H1 (cell line): Measurements from ENCODE around the gene RASGEF1C. TPM values are rescaled to one million over a fixed set of nuclear protein-coding genes. Genes with fewer than 3 reads are reported as not detected.

Experiments
- CTCF ChIA-PET: fragments of 300-600 bp; sonication (Branson Sonifier 250); formaldehyde crosslinking; loops from one replicate; lab custom pipeline; 2021; ENCODE audit not compliant: partially characterized antibody; lab: Charles Lee
- POLR2A ChIA-PET: fragments of 300-600 bp; sonication (Branson Sonifier 250); formaldehyde crosslinking; loops from one replicate; lab custom pipeline; 2021; ENCODE audit warnings: inconsistent platforms; ENCODE audit not compliant: partially characterized antibody; lab: Charles Lee
- DNase-seq, 2 experiments: peaks; one replicate each; pipeline versions ENCODE4 v3.0.0 to v3.0.0-alpha.2; 2010 to 2022; ENCODE audit warnings: low spot score in 2 of 2, low read depth in 1 of 2, mixed read lengths in 1 of 2
- FAIRE-seq: peaks from 2 replicates; lab custom pipeline; 2011; peaks lifted over from hg19 to GRCh38; lab: Jason Lieb, UNC
- H2AFZ ChIP-seq: 2 replicates; pipeline ENCODE4 v1.8.1; 2012; ENCODE audit warnings: low read length, inconsistent platforms
- H2AK5ac ChIP-seq: 2 replicates; pipeline ENCODE4 v1.6.1; 2013; ENCODE audit warnings: low read depth, low read length
- H2BK120ac ChIP-seq: replicated peaks from 2 replicates; pipeline ENCODE3; 2013; ENCODE audit warnings: low read depth, low read length, inconsistent platforms
- H2BK12ac ChIP-seq: 2 replicates; pipeline ENCODE4 v1.6.1; 2013; ENCODE audit warnings: low read depth, low read length
- H2BK15ac ChIP-seq: 2 replicates; pipeline ENCODE4 v1.6.1; 2013; ENCODE audit warnings: low read length
- H2BK20ac ChIP-seq: 2 replicates; pipeline ENCODE4 v1.6.1; 2013; ENCODE audit warnings: low read length
- H2BK5ac ChIP-seq: 2 replicates; pipeline ENCODE4 v1.6.1; 2013; ENCODE audit warnings: low read depth, low read length
- H3K14ac ChIP-seq: 2 replicates; pipeline ENCODE4 v1.6.1; 2013; ENCODE audit warnings: inconsistent platforms; ENCODE audit not compliant: insufficient read length
- H3K18ac ChIP-seq: 2 replicates; pipeline ENCODE4 v1.6.1; 2013; ENCODE audit warnings: low read length; ENCODE audit errors: extremely low read depth
- H3K23ac ChIP-seq: 2 replicates; pipeline ENCODE4 v1.6.1; 2013; ENCODE audit warnings: inconsistent platforms; ENCODE audit not compliant: insufficient read length
- H3K23me2 ChIP-seq: 2 replicates; pipeline ENCODE4 v1.6.1; 2013; ENCODE audit warnings: low read depth, low read length
- H3K27ac ChIP-seq: 2 replicates; pipeline ENCODE4 v1.6.1; 2011; ENCODE audit warnings: low read depth, low read length, inconsistent platforms
- H3K27me3 ChIP-seq, 4 experiments: replicated peaks in 1 of 4; 1 replicate in 1 of 4; 2 replicates in 3 of 4; pipeline versions ENCODE4 v1.6.1 to v1.8.1; 2011 to 2013; ENCODE audit warnings: low read length in 3 of 4, mild to moderate bottlenecking in 3 of 4, inconsistent platforms in 2 of 4, mixed read lengths in 2 of 4, moderate library complexity in 1 of 4; ENCODE audit not compliant: control insufficient read depth in 3 of 4, insufficient read depth in 3 of 4; ENCODE audit errors: extremely low read depth in 1 of 4
- H3K36me3 ChIP-seq, 4 experiments: 2 replicates each; pipeline versions ENCODE4 v1.6.1 to v1.8.1; 2011 to 2013; ENCODE audit warnings: mild to moderate bottlenecking in 4 of 4, low read length in 3 of 4, moderate library complexity in 2 of 4, control low read depth in 1 of 4, inconsistent platforms in 1 of 4; ENCODE audit not compliant: insufficient read depth in 4 of 4, control insufficient read depth in 2 of 4
- H3K4ac ChIP-seq: replicated peaks from 2 replicates; pipeline ENCODE3; 2013; ENCODE audit warnings: low read length, low read depth, mixed read lengths, inconsistent platforms; ENCODE audit not compliant: insufficient read length
- H3K4me1 ChIP-seq, 4 experiments: replicated peaks in 1 of 4; 1 replicate in 1 of 4; 2 replicates in 3 of 4; pipeline versions ENCODE4 v1.6.1 to v1.8.1; 2011 to 2013; ENCODE audit warnings: low read length in 3 of 4, inconsistent platforms in 2 of 4, mixed read lengths in 1 of 4; ENCODE audit not compliant: insufficient read depth in 4 of 4, control insufficient read depth in 3 of 4
- H3K4me2 ChIP-seq, 2 experiments: 2 replicates each; pipeline versions ENCODE4 v1.6.1 to v1.8.1; 2011 to 2013; ENCODE audit warnings: low read depth in 2 of 2, low read length in 2 of 2, control low read depth in 1 of 2, inconsistent platforms in 1 of 2, mild to moderate bottlenecking in 1 of 2; ENCODE audit not compliant: insufficient read depth in 1 of 2
- H3K4me3 ChIP-seq, 4 experiments: fragments of 200-600, 300-600 bp in 1 of 4; sonication (generic), shearing (Covaris generic), sonication (Bioruptor Twin) in 1 of 4; 2 replicates each; pipeline versions ENCODE4 v1.5.1 to v1.8.1; 2011 to 2016; ENCODE audit warnings: low read length in 4 of 4, low read depth in 3 of 4, control low read depth in 2 of 4, inconsistent platforms in 2 of 4, mild to moderate bottlenecking in 2 of 4, mixed read lengths in 1 of 4, moderate library complexity in 1 of 4; ENCODE audit not compliant: insufficient read depth in 2 of 4; ENCODE audit errors: extremely low read depth in 1 of 4
- H3K56ac ChIP-seq: replicated peaks from 2 replicates; pipeline ENCODE3; 2013; ENCODE audit warnings: low read depth, mild to moderate bottlenecking, mixed read lengths, low read length, inconsistent platforms; ENCODE audit not compliant: insufficient read length
- H3K79me1 ChIP-seq: 2 replicates; pipeline ENCODE4 v1.6.1; 2013; ENCODE audit warnings: low read depth, low read length, control low read depth
- H3K79me2 ChIP-seq, 2 experiments: 2 replicates each; pipeline versions ENCODE4 v1.6.1 to v1.8.1; 2012 to 2013; ENCODE audit warnings: low read length in 2 of 2, mild to moderate bottlenecking in 2 of 2, inconsistent platforms in 1 of 2; ENCODE audit not compliant: insufficient read depth in 2 of 2, control insufficient read depth in 1 of 2
- H3K9ac ChIP-seq, 4 experiments: replicated peaks in 1 of 4; 1 replicate in 1 of 4; 2 replicates in 3 of 4; pipeline versions ENCODE4 v1.6.1 to v1.8.1; 2011 to 2013; ENCODE audit warnings: low read depth in 3 of 4, low read length in 3 of 4, control low read depth in 2 of 4, mild to moderate bottlenecking in 2 of 4, moderate library complexity in 2 of 4, inconsistent platforms in 1 of 4; ENCODE audit errors: extremely low read depth in 1 of 4
- H3K9me3 ChIP-seq, 2 experiments: 2 replicates each; pipeline versions ENCODE4 v1.6.1 to v1.8.1; 2012 to 2013; ENCODE audit warnings: mild to moderate bottlenecking in 2 of 2, moderate library complexity in 2 of 2, control low read depth in 1 of 2, inconsistent platforms in 1 of 2, low read depth in 1 of 2, low read length in 1 of 2, mixed read lengths in 1 of 2; ENCODE audit not compliant: insufficient read depth in 2 of 2
- H4K20me1 ChIP-seq, 2 experiments: replicated peaks in 1 of 2; 2 replicates each; pipeline versions ENCODE3 to v1.8.1; 2011 to 2013; ENCODE audit warnings: inconsistent platforms in 2 of 2, low read length in 2 of 2, mild to moderate bottlenecking in 1 of 2; ENCODE audit not compliant: insufficient read depth in 2 of 2, control insufficient read depth in 1 of 2
- H4K5ac ChIP-seq: 2 replicates; pipeline ENCODE4 v1.6.1; 2013; ENCODE audit warnings: low read length, low read depth, mixed read lengths, inconsistent platforms; ENCODE audit not compliant: insufficient read length
- H4K8ac ChIP-seq: 2 replicates; pipeline ENCODE4 v1.8.0; 2013; ENCODE audit warnings: mild to moderate bottlenecking, moderate library complexity, low read length, inconsistent platforms; ENCODE audit not compliant: insufficient read depth; ENCODE audit errors: extremely low read depth
- H4K91ac ChIP-seq: replicated peaks from 2 replicates; pipeline ENCODE3; 2013; ENCODE audit warnings: low read length, mixed read lengths, inconsistent platforms; ENCODE audit not compliant: insufficient read length
- CHD1 ChIP-seq: IDR thresholded peaks from 2 replicates; pipeline ENCODE4 v1.6.1; 2012; ENCODE audit warnings: low read depth, low read length, improper control_type of control experiment
- EGR1 ChIP-seq: IDR thresholded peaks from 2 replicates; pipeline ENCODE4 v1.6.1; 2011; ENCODE audit warnings: low read depth, low read length, borderline replicate concordance
- FOSL1 ChIP-seq: IDR thresholded peaks from 2 replicates; pipeline ENCODE4 v1.6.1; 2011; ENCODE audit warnings: mild to moderate bottlenecking, low read depth, low read length, moderate library complexity; ENCODE audit not compliant: insufficient read depth
- RNF2 ChIP-seq: fragments of 200-900, 300-1000 bp; sonication (generic); IDR thresholded peaks from 2 replicates; pipeline ENCODE4 v1.7.1; 2016; ENCODE audit warnings: borderline replicate concordance, low read depth, mild to moderate bottlenecking, antibody characterized with exemption, low read length; ENCODE audit not compliant: poor library complexity, severe bottlenecking; ENCODE audit errors: missing control alignments
- ZNF274 ChIP-seq: IDR thresholded peaks from 2 replicates; pipeline ENCODE4 v1.7.0; 2012; ENCODE audit warnings: low read length, borderline replicate concordance; ENCODE audit errors: extremely low read depth
- WGBS, 2 experiments: shearing (Covaris generic) in 1 of 2; methylation state at CpG; one replicate each; pipeline versions ENCODE4 v1.1.6 to v1.1.7; 2013 to 2015; ENCODE audit warnings: low lambda C conversion rate in 2 of 2, mixed read lengths in 2 of 2, inconsistent platforms in 1 of 2, low coverage in 1 of 2, missing lambda C conversion rate in 1 of 2; ENCODE audit not compliant: insufficient replicate concordance in 2 of 2, insufficient coverage in 1 of 2, insufficient read length in 1 of 2; ENCODE audit errors: extremely low coverage in 1 of 2, missing lambda C conversion rate in 1 of 2; 5-methylcytosine and 5-hydroxymethylcytosine counted together
- polyA plus RNA-seq, 7 experiments: library from polyadenylated mRNA; depleted of rRNA in 3 of 7; stranded (reverse) in 5 of 7; unstranded in 2 of 7; fragments of >200 nt in 5 of 7; fragments of 200-250 nt in 2 of 7; gene quantifications; 1 replicate in 5 of 7; 2 replicates in 1 of 7; 4 replicates in 1 of 7; pipeline versions ENCODE4 v1.2.1 to v1.2.3, GENCODE V29; 2011 to 2013; ENCODE audit warnings: missing spikeins in 2 of 7, mixed read lengths in 2 of 7
- total RNA-seq: library from RNA; stranded (reverse); fragmentation: NEBNext Ultra II Directional; extraction: Animal tissue kit (Norgen Biotek cat#: 25700); gene quantifications from 2 replicates; pipeline ENCODE4 v1.2.1, GENCODE V29; 2021

The RASGEF1C gene
- total and polyA plus RNA-seq, 2 of the 8 experiments (the other 6 are each of a cell fraction or from before 2014, with no cell fraction given) = 0.26 to 0.61 TPM

DNA sequence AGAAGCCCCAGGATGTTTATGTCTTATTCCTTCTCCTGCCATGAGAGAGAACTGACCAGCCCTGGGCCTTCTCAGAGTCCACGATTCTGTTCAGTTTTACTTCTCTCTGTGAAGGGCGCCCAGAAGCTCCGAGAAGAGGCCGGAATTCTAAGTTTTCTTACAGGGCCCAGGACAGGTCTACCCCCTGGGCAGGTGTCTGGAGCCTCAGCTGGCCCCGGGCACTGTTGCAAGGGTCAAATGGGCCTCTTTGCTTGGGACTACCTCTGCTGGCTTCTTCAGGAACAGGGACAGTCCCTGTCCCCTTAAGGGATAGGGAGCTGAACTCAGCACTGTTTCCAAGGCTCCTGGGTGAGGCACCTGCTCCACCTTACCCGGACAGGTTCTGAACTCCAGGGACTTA lies 55.0 kb downstream of the RASGEF1C start:
- no peaks in the 10 kb centered on the region for H3K9me3 ChIP-seq
- no peak overlapping the region for H2BK20ac ChIP-seq
- ChIA-PET POLR2A (interaction anchor here (0.6 to 1.0 kb wide), 2 partner anchors 189 to 1974 kb away, joined by 3 read pairs; no protein-coding TSS in a partner anchor), CTCF (interaction anchor here (1.2 to 2.1 kb wide), 3 partner anchors 26 to 47 kb away, joined by 3 to 4 read pairs (median 4); no protein-coding TSS in a partner anchor)
- no peak overlapping the region for H4K5ac ChIP-seq
- no peak overlapping the region for H2AFZ ChIP-seq
- H3K27ac ChIP-seq = no peak overlapping the region
- H2AK5ac ChIP-seq = no peak overlapping the region
- FAIRE-seq (no peak), DNase-seq (peak in 1 of 2 experiments; percentile 31)
- H3K9ac ChIP-seq = no peak overlapping the region
- no peak overlapping the region for H2BK15ac ChIP-seq
- H3K27me3 ChIP-seq = no peaks in the 10 kb centered on the region
- H3K36me3 ChIP-seq = no peaks in the 10 kb centered on the region
- H2BK120ac ChIP-seq = no peak overlapping the region
- H2BK12ac ChIP-seq = no peak overlapping the region
- no peaks in the 10 kb centered on the region for H3K79me2 ChIP-seq
- H4K91ac ChIP-seq = no peak overlapping the region
- H3K56ac ChIP-seq = no peak overlapping the region
- H3K14ac ChIP-seq = no peak overlapping the region
- H3K4me3 ChIP-seq = no peak overlapping the region
- H3K4me2 ChIP-seq = no peak overlapping the region
- no peaks in the 10 kb centered on the region for H3K4me1 ChIP-seq
- H3K23me2 ChIP-seq = no peaks in the 10 kb centered on the region
- H3K23ac ChIP-seq = no peak overlapping the region
- H4K8ac ChIP-seq = no peak overlapping the region
- H3K4ac ChIP-seq = no peak overlapping the region
- H3K79me1 ChIP-seq = no peaks in the 10 kb centered on the region
- H4K20me1 ChIP-seq = no peaks in the 10 kb centered on the region
- no peak overlapping the region for H2BK5ac ChIP-seq
- 84% methylated on average over 6 of the region's 6 CpGs; no CpG with 5 or more reads in 1 of the 2 experiments for WGBS, 2 experiments
- H3K18ac ChIP-seq = no peak overlapping the region
- TF ChIP-seq CHD1 (no peak), ZNF274 (no peak), RNF2 (no peak), FOSL1 (no peak), EGR1 (no peak)
